ENCODE data around the gene TMED6. TPM values are rescaled to one million over a fixed set of nuclear protein-coding genes. Genes with fewer than 3 reads are reported as not detected.

Gene TMED6
- polyA plus RNA-seq, 3 donors: 0.29 TPM; not detected in 2

DNA sequence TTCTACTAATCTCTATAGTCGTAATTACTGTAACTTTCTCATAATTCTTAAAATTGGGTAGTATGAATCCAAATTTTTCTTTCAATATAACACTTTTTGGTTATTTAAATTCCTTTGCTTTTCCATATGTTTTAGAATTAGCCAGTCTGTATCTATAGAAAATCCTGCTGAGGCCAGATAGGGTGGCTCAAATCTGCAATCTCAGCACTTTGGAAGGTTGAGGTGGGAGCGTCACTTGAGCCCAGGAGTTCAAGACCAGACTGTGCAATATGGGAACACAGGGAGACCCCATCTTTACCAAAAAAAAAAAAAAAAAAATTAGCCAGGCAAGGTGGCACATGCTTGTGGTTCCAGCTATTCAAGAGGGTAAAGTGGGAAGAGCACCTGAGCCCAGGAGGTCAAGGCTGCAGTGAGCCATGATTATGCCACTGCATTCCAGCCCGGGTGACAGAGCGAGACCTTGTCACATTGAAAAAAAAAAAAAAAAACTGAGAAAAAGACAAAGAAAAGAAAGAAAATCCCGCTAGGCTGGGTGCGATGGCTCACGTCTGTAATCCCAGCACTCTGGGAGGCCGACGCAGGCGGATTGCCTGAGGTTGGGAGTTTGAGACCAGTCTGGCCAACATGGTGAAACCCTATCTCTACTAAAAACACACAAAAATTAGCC lies 24.9 kb upstream of the TMED6 start:
- Histone ChIP-seq H3K36me3 (replicated peaks in 1 of 2; ENCODE audit: control insufficient read depth in 1 of 2, insufficient read depth in 2 of 2, low read length in 2 of 2) (peaks cover 36 to 91% of the 10 kb centered on the region in 2 donors), H3K9ac (ENCODE audit: insufficient read depth, low read length, poor library complexity, severe bottlenecking) (no peak overlapping the region), H3K79me2 (ENCODE audit: insufficient read depth, low read length) (peaks cover 16% of the 10 kb centered on the region), H3K9me3 (replicated peaks in 1 of 2; ENCODE audit: control insufficient read depth in 1 of 2, insufficient read depth in 1 of 2, low read length in 2 of 2) (no peaks in the 10 kb centered on the region), H3K27me3 (ENCODE audit: control insufficient read depth in 2 of 2, insufficient read depth in 2 of 2, low read length in 2 of 2) (no peaks in the 10 kb centered on the region), H3K4me2 (replicated peaks; ENCODE audit: extremely low read depth, low read length, poor library complexity, severe bottlenecking) (no peak overlapping the region), H2AFZ (ENCODE audit: insufficient read depth, low read depth, low read length, poor library complexity, severe bottlenecking) (no peak overlapping the region), H4K20me1 (ENCODE audit: insufficient read depth, low read length) (peaks cover 33% of the 10 kb centered on the region), H3K4me3 (replicated peaks in 1 of 3; ENCODE audit: low read depth in 2 of 3, low read length in 3 of 3) (no peak overlapping the region), H3K27ac (ENCODE audit: low read depth in 1 of 2, low read length in 2 of 2) (no peak overlapping the region), H3K4me1 (ENCODE audit: control insufficient read depth in 1 of 2, insufficient read depth in 2 of 2, low read length in 2 of 2) (peaks cover 3 to 8% of the 10 kb centered on the region in 2 donors)
- no peak overlapping the region for H3K27ac Mint-ChIP-seq
- peaks cover 0 to 1% (median 0%) of the 10 kb centered on the region in 3 donors for H3K27me3 Mint-ChIP-seq (ENCODE audit: low read depth in 3 of 3)
- peaks cover 55 to 67% of the 10 kb centered on the region in 2 donors for H3K36me3 Mint-ChIP-seq
- no CpG with 5 or more reads among the region's 10 CpGs for WGBS (ENCODE audit: insufficient coverage)
- no peak for DNase-seq
- peaks cover 4% of the 10 kb centered on the region for H3K4me1 Mint-ChIP-seq
- TF ChIP-seq, protein P1, sequence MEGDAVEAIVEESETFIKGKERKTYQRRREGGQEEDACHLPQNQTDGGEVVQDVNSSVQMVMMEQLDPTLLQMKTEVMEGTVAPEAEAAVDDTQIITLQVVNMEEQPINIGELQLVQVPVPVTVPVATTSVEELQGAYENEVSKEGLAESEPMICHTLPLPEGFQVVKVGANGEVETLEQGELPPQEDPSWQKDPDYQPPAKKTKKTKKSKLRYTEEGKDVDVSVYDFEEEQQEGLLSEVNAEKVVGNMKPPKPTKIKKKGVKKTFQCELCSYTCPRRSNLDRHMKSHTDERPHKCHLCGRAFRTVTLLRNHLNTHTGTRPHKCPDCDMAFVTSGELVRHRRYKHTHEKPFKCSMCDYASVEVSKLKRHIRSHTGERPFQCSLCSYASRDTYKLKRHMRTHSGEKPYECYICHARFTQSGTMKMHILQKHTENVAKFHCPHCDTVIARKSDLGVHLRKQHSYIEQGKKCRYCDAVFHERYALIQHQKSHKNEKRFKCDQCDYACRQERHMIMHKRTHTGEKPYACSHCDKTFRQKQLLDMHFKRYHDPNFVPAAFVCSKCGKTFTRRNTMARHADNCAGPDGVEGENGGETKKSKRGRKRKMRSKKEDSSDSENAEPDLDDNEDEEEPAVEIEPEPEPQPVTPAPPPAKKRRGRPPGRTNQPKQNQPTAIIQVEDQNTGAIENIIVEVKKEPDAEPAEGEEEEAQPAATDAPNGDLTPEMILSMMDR (IDR thresholded peaks at IDR 0.05): no peak
- intact Hi-C loops (cut with micrococcal nuclease): no loop called here
- no peaks in the 10 kb centered on the region for H3K9me3 Mint-ChIP-seq
- H3K4me3 Mint-ChIP-seq: no peak overlapping the region

DNA sequence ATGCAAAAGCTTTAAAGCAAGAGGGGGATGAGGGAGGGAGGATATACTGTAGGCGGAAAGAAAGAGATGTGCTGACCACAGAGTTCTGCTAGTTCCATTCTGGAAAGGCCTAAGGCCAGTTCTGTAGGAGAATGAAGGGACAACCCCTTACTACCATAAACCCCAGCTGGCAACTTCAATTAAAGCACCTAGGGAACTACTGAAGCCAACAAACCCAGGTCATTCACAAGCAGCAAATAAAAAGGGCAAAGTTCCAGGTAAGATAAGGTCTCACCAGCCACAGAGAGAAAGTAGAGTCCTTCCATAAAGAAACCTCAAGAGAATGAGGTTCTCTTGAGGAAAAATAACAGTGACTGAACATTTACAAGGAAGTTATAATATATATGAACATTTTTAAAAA lies 21.4 kb upstream of the TMED6 start:
- H3K36me3 Mint-ChIP-seq: peaks cover 63 to 75% of the 10 kb centered on the region in 2 donors
- Histone ChIP-seq H2AFZ (ENCODE audit: insufficient read depth, low read depth, low read length, poor library complexity, severe bottlenecking) (no peak overlapping the region), H3K4me2 (replicated peaks; ENCODE audit: extremely low read depth, low read length, poor library complexity, severe bottlenecking) (no peak overlapping the region), H3K4me1 (ENCODE audit: control insufficient read depth in 1 of 2, insufficient read depth in 2 of 2, low read length in 2 of 2) (no peaks in the 10 kb centered on the region), H3K4me3 (replicated peaks in 1 of 3; ENCODE audit: low read depth in 2 of 3, low read length in 3 of 3) (no peak overlapping the region), H4K20me1 (ENCODE audit: insufficient read depth, low read length) (peaks cover 17% of the 10 kb centered on the region), H3K27me3 (ENCODE audit: control insufficient read depth in 2 of 2, insufficient read depth in 2 of 2, low read length in 2 of 2) (no peaks in the 10 kb centered on the region), H3K79me2 (ENCODE audit: insufficient read depth, low read length) (peaks cover 2% of the 10 kb centered on the region), H3K9me3 (replicated peaks in 1 of 2; ENCODE audit: control insufficient read depth in 1 of 2, insufficient read depth in 1 of 2, low read length in 2 of 2) (no peaks in the 10 kb centered on the region), H3K27ac (ENCODE audit: low read depth in 1 of 2, low read length in 2 of 2) (no peak overlapping the region), H3K36me3 (replicated peaks in 1 of 2; ENCODE audit: control insufficient read depth in 1 of 2, insufficient read depth in 2 of 2, low read length in 2 of 2) (peaks cover 46 to 92% of the 10 kb centered on the region in 2 donors), H3K9ac (ENCODE audit: insufficient read depth, low read length, poor library complexity, severe bottlenecking) (no peak overlapping the region)
- no peaks in the 10 kb centered on the region for H3K4me1 Mint-ChIP-seq
- no peak for DNase-seq
- H3K27ac Mint-ChIP-seq: peak overlapping the region in 2 of 7 donors; percentile 6 to 57
- TF ChIP-seq, protein P1 (IDR thresholded peaks at IDR 0.05): no peak
- peaks cover 0 to 2% (median 0%) of the 10 kb centered on the region in 7 donors for H3K9me3 Mint-ChIP-seq
- H3K27me3 Mint-ChIP-seq (ENCODE audit: low read depth in 3 of 3): peaks cover 0 to 3% (median 0%) of the 10 kb centered on the region in 3 donors
- intact Hi-C loops (cut with micrococcal nuclease): no loop called here
- WGBS (ENCODE audit: insufficient coverage): no CpG with 5 or more reads among the region's 1 CpG
- no peak overlapping the region for H3K4me3 Mint-ChIP-seq
